GM12878 (cell line): ENCODE data around the gene DNMBP. TPM values are rescaled to one million over a fixed set of nuclear protein-coding genes. Genes with fewer than 3 reads are reported as not detected.

Experiments used
- ATAC-seq: fragments of 200-7000 bp; cut with Tn5 transposase; 3 replicates; pipeline ENCODE4 v1.9.1; 2020; ENCODE audit warnings: mild to moderate bottlenecking, moderate library complexity
- BruUV-seq: library from RNA; stranded (reverse); fragments of 400-500 nt; replicated peaks from 2 replicates; lab custom pipeline; 2021; lab: Mats Ljungman, UMichigan
- CTCF ChIA-PET: fragments of 300-600 bp; sonication (Branson Sonifier 250); formaldehyde crosslinking; extraction: SDS; loops from one replicate; lab custom pipeline; 2021; ENCODE audit warnings: inconsistent platforms; lab: Yijun Ruan, JAX
- POLR2A ChIA-PET: fragments of 350-600 bp; formaldehyde crosslinking; extraction: SDS; loops from one replicate; lab custom pipeline; 2021; ENCODE audit warnings: inconsistent platforms; lab: Charles Lee
- RAD21 ChIA-PET: fragments of 300-600 bp; sonication (Branson Sonifier 250); formaldehyde crosslinking; loops from one replicate; lab custom pipeline; 2023; ENCODE audit warnings: antibody characterized with exemption; ENCODE audit not compliant: unreplicated experiment; lab: Charles Lee
- SMC1A ChIA-PET: fragments of 300-600 bp; sonication (Branson Sonifier 250); formaldehyde crosslinking; loops from one replicate; lab custom pipeline; 2023; ENCODE audit not compliant: unreplicated experiment, uncharacterized antibody; lab: Charles Lee
- DNase-seq: peaks from one replicate; pipeline ENCODE4 v3.0.0-alpha.2; 2011; ENCODE audit warnings: low read depth, low spot score
- FAIRE-seq: peaks from 3 replicates; lab custom pipeline; 2011; peaks lifted over from hg19 to GRCh38; lab: Jason Lieb, UNC
- H2AFZ ChIP-seq: 2 replicates; pipeline ENCODE4 v1.6.0; 2011; ENCODE audit warnings: low read depth, low read length, control low read depth; ENCODE audit not compliant: control insufficient read depth
- H3K27ac ChIP-seq: 2 replicates; pipeline ENCODE4 v1.5.1; 2011; ENCODE audit warnings: control low read depth; ENCODE audit not compliant: control insufficient read depth, insufficient read depth
- H3K27me3 ChIP-seq, 2 experiments: replicated peaks in 1 of 2; 2 replicates each; pipeline versions ENCODE4 v1.6.0 to v1.6.1; 2011; ENCODE audit warnings: low read length in 1 of 2; ENCODE audit not compliant: control insufficient read depth in 2 of 2, insufficient read depth in 2 of 2
- H3K36me3 ChIP-seq, 2 experiments: 2 replicates each; pipeline ENCODE4 v1.5.1; 2011; ENCODE audit warnings: low read length in 1 of 2; ENCODE audit not compliant: control insufficient read depth in 2 of 2, insufficient read depth in 2 of 2
- H3K4me1 ChIP-seq: 2 replicates; pipeline ENCODE4 v1.6.1; 2011; ENCODE audit warnings: mild to moderate bottlenecking, low read length, moderate library complexity, mixed read lengths; ENCODE audit not compliant: control insufficient read depth, insufficient read depth
- H3K4me2 ChIP-seq: 2 replicates; pipeline ENCODE4 v1.6.0; 2011; ENCODE audit warnings: control low read depth; ENCODE audit not compliant: control insufficient read depth, insufficient read depth
- H3K4me3 ChIP-seq: fragments of 200-600 bp; sonication (generic); 2 replicates; pipeline ENCODE4 v1.5.1; 2016
- H3K79me2 ChIP-seq: 2 replicates; pipeline ENCODE4 v1.6.0; 2011; ENCODE audit warnings: low read length; ENCODE audit not compliant: control insufficient read depth, insufficient read depth
- H3K9ac ChIP-seq: 2 replicates; pipeline ENCODE4 v1.8.0; 2011; ENCODE audit warnings: low read length, control low read depth, mixed read lengths; ENCODE audit not compliant: control insufficient read depth, insufficient read depth
- H3K9me3 ChIP-seq: replicated peaks from 3 replicates; pipeline ENCODE4 v1.5.1; 2011; ENCODE audit warnings: mild to moderate bottlenecking, low read length; ENCODE audit not compliant: control insufficient read depth, insufficient read depth
- H4K20me1 ChIP-seq: 2 replicates; pipeline ENCODE4 v1.6.0; 2011; ENCODE audit not compliant: control insufficient read depth, insufficient read depth
- CTCF ChIP-seq, 3 experiments: IDR thresholded peaks in 2 of 3; conservative IDR thresholded peaks in 1 of 3; 2 replicates each; pipeline ENCODE4 v1.5.1; 2011; ENCODE audit warnings: low read depth in 3 of 3, low read length in 3 of 3, mild to moderate bottlenecking in 3 of 3, control low read depth in 2 of 3, moderate library complexity in 2 of 3, inconsistent platforms in 1 of 3, mixed read lengths in 1 of 3; ENCODE audit not compliant: control insufficient read depth in 2 of 3, insufficient read depth in 1 of 3; ENCODE audit errors: extremely low read depth in 1 of 3
- ELK1 ChIP-seq: IDR thresholded peaks from 2 replicates; pipeline ENCODE4 v1.6.1; 2012; ENCODE audit warnings: low read depth, low read length, improper control_type of control experiment
- IKZF1 ChIP-seq: fragments of 450-650 bp; conservative IDR thresholded peaks from 2 replicates; pipeline ENCODE4 v1.6.1; 2017; ENCODE audit warnings: antibody characterized with exemption, mild to moderate bottlenecking
- IRF4 ChIP-seq: IDR thresholded peaks from 2 replicates; pipeline ENCODE4 v1.6.1; 2011; ENCODE audit warnings: low read depth, low read length
- MLLT1 ChIP-seq: fragments of 450-650 bp; IDR thresholded peaks from 2 replicates; pipeline ENCODE4 v1.6.1; 2016; ENCODE audit warnings: mild to moderate bottlenecking
- NFIC ChIP-seq: IDR thresholded peaks from 2 replicates; pipeline ENCODE4 v1.6.1; 2012; ENCODE audit warnings: low read depth, mild to moderate bottlenecking, inconsistent platforms, low read length, moderate library complexity
- NR2C2 ChIP-seq: IDR thresholded peaks from 2 replicates; pipeline ENCODE4 v1.6.1; 2011; ENCODE audit warnings: borderline replicate concordance, low read depth; ENCODE audit not compliant: control insufficient read depth, insufficient read length
- POU2F2 ChIP-seq: IDR thresholded peaks from 3 replicates; pipeline ENCODE4 v1.6.1; 2011; ENCODE audit warnings: low read depth, mild to moderate bottlenecking, low read length, borderline replicate concordance
- RAD21 ChIP-seq: IDR thresholded peaks from 2 replicates; pipeline ENCODE4 v1.6.1; 2011; ENCODE audit warnings: mild to moderate bottlenecking, low read depth, low read length, moderate library complexity; ENCODE audit not compliant: insufficient read depth
- RUNX3 ChIP-seq: IDR thresholded peaks from 2 replicates; pipeline ENCODE4 v1.6.1; 2012; ENCODE audit warnings: low read length, inconsistent platforms
- SKIL ChIP-seq: fragments of 450-650 bp; IDR thresholded peaks from 2 replicates; pipeline ENCODE4 v1.6.1; 2017; ENCODE audit warnings: mild to moderate bottlenecking, low read depth, inconsistent platforms; ENCODE audit not compliant: poor library complexity, severe bottlenecking
- SMC3 ChIP-seq: IDR thresholded peaks from 2 replicates; pipeline ENCODE4 v1.6.1; 2011; ENCODE audit warnings: low read length, improper control_type of control experiment, borderline replicate concordance
- YY1 ChIP-seq: IDR thresholded peaks from 2 replicates; pipeline ENCODE4 v1.6.1; 2011; ENCODE audit warnings: low read depth, mild to moderate bottlenecking, low read length
- ZNF24 ChIP-seq: fragments of 450-650 bp; IDR thresholded peaks from 2 replicates; pipeline ENCODE4 v1.6.1; 2017; ENCODE audit warnings: antibody characterized with exemption, mild to moderate bottlenecking
- WGBS: methylation state at CpG from one replicate; pipeline ENCODE4 v1.1.6; 2016; ENCODE audit warnings: low lambda C conversion rate; ENCODE audit not compliant: insufficient replicate concordance, insufficient coverage; ENCODE audit errors: missing lambda C conversion rate; 5-methylcytosine and 5-hydroxymethylcytosine counted together
- in situ Hi-C: fragments of 300-500 bp; cut with MboI; formaldehyde crosslinking; loops from 9 replicates; pipeline ENCODE4 v1.14.3; 2018; ENCODE audit warnings: mixed read lengths
- intact Hi-C: fragments of 100-400 bp; cut with micrococcal nuclease; formaldehyde crosslinking; loops from one replicate; pipeline ENCODE4 v1.14.2; 2022; ENCODE audit not compliant: unreplicated experiment
- polyA plus RNA-seq, 11 experiments: library from polyadenylated mRNA; depleted of rRNA in 4 of 11; unstranded in 6 of 11; stranded (reverse) in 5 of 11; fragments of >200 nt; fragmentation: Nextera tagmentation in 4 of 11; fragmentation: Illumina TruSeq in 1 of 11; extraction: Ambion mirVana in 4 of 11; extraction: Trizol in 1 of 11; gene quantifications; 1 replicate in 1 of 11; 2 replicates in 10 of 11; pipeline versions ENCODE4 v1.2.1 to v1.2.3, GENCODE V29; 2011 to 2016; ENCODE audit warnings: inconsistent platforms in 2 of 11, missing spikeins in 2 of 11, low read depth in 1 of 11
- total RNA-seq, 4 experiments: library from RNA; depleted of rRNA in 3 of 4; stranded (reverse); fragments of >200 nt in 3 of 4; fragmentation: Illumina TruSeq in 1 of 4; extraction: Trizol in 1 of 4; gene quantifications; 2 replicates each; pipeline versions ENCODE4 v1.2.1 to v1.2.3, GENCODE V29; 2013 to 2021

DNMBP gene
- total and polyA plus RNA-seq, 10 of the 15 experiments (the other 5 are each of a cell fraction or from before 2014, with no cell fraction given), result 7.1 to 45.0 (median 22.0) TPM

GRCh38 chr10:99845837-99846382 is 163.8 kb downstream of the DNMBP start:
- SMC1A ChIA-PET, result interaction anchor here (0.6 to 9.1 kb wide), 39 partner anchors 8 to 673 kb away, joined by 3 to 173 read pairs (median 4); partner anchors contain the start of gene CPN1

More at GRCh38 chr10:99845837-99846382, 163.8 kb downstream of the DNMBP start:
- H4K20me1 ChIP-seq, result no peaks in the 10 kb centered on the region
- intact Hi-C loops, result loop anchor here (1.0 to 10.0 kb wide), 6 partner anchors 200 to 666 kb away; partner anchors contain the start of gene ERLIN1
- DNase-seq (peak; percentile 59), FAIRE-seq (peak; percentile 99), ATAC-seq (peak; percentile 95)
- ChIA-PET CTCF (interaction anchor here (0.6 to 15.9 kb wide), 80 partner anchors 9 to 1511 kb away, joined by 3 to 340 read pairs (median 4); partner anchors contain the start of genes BLOC1S2 and DNMBP), RAD21 (interaction anchor here (0.7 to 9.4 kb wide), 34 partner anchors 8 to 663 kb away, joined by 3 to 152 read pairs (median 4); partner anchors contain the start of genes DNMBP and SCD), POLR2A (interaction anchor here (0.7 to 1.8 kb wide), 2 partner anchors 14 to 200 kb away, joined by 4 read pairs; no protein-coding TSS in a partner anchor)
- peak overlapping the region; percentile 38 for H2AFZ ChIP-seq
- WGBS, result under 1% methylated on average over 18 of the region's 18 CpGs
- in situ Hi-C loops, result no loop called here
- no peaks in the 10 kb centered on the region for H3K9me3 ChIP-seq
- no peak overlapping the region for H3K27ac ChIP-seq
- 0 out of 2 replicates have a peak, but pooled peaks cover 2% of the 10 kb centered on the region for H3K4me1 ChIP-seq
- peak overlapping the region; percentile 56 for H3K4me2 ChIP-seq
- no peaks in the 10 kb centered on the region for H3K27me3 ChIP-seq
- H3K4me3 ChIP-seq, result 0 out of 2 replicates have a peak overlapping the region, but pooled peaks have one; percentile 34
- no TSS peak for BruUV-seq
- H3K36me3 ChIP-seq, result no peaks in the 10 kb centered on the region
- no peaks in the 10 kb centered on the region for H3K79me2 ChIP-seq
- peak; percentile 49 for TF ChIP-seq RUNX3
- no peak for TF ChIP-seq ELK1
- no peak for TF ChIP-seq NFIC
- peak; percentile 93 for TF ChIP-seq RAD21
- TF ChIP-seq POU2F2, result peak; percentile 93; the same call in 2 of the 3 replicates
- TF ChIP-seq ZNF24, result no peak
- peak; percentile 83 to 93 (median 89) for TF ChIP-seq CTCF (IDR thresholded peaks at IDR 0.05 in 2 of 3, conservative IDR thresholded peaks at IDR 0.05 in 1 of 3; ENCODE audit: control insufficient read depth in 2 of 3, extremely low read depth in 1 of 3, insufficient read depth in 1 of 3, low read depth in 3 of 3, low read length in 3 of 3)
- TF ChIP-seq YY1, result peak; percentile 55; the same call in 1 of the 2 replicates
- no peak for TF ChIP-seq NR2C2
- peak; percentile 21; the same call in 1 of the 2 replicates for TF ChIP-seq IKZF1
- 0 out of 2 replicates have a peak, but pooled peaks have one; percentile 16 for TF ChIP-seq MLLT1
- peak; percentile 93 for TF ChIP-seq SMC3
- TF ChIP-seq SKIL, result peak; percentile 15
- 0 out of 2 replicates have a peak, but pooled peaks have one; percentile 31 for TF ChIP-seq IRF4
- H3K9ac ChIP-seq, result no peak overlapping the region
